ENCODE measurements around the gene WDR54.

Gene WDR54

GRCh38 chr2:74421221-74421870 is at the start of gene WDR54, which contains the start of gene C2orf81:
WDR54 (plus strand) TSS chr2:74421730; CDS start chr2:74422154, 424 bp downstream.
C2orf81 (minus strand) TSS chr2:74421619; CDS start chr2:74421560, 59 bp downstream.
- peak; percentile 90 for DNase-seq

GRCh38 chr2:74372674-74373073 is 48.9 kb upstream of the WDR54 start:
- DNase-seq: no peak

GRCh38 chr2:74373221-74373676 is 48.3 kb upstream of the WDR54 start:
- DNase-seq: no peak

- no peak for DNase-seq
Measured at GRCh38 chr2:74373985-74374384, 47.5 kb upstream of the WDR54 start.

- peak; percentile 49 for DNase-seq
Measured at GRCh38 chr2:74374509-74375205, 46.9 kb upstream of the WDR54 start.

GRCh38 chr2:74375838-74376237 is 45.7 kb upstream of the WDR54 start:
- no peak for DNase-seq

- no peak for DNase-seq
Measured at GRCh38 chr2:74378007-74378406, 43.5 kb upstream of the WDR54 start.

GRCh38 chr2:74379851-74380789 is 41.4 kb upstream of the WDR54 start, which contains the start of gene DCTN1:
DCTN1 (minus strand) TSS chr2:74380311; CDS start chr2:74380037, 274 bp downstream.
- no peak for DNase-seq

GRCh38 chr2:74381751-74382150 is 39.8 kb upstream of the WDR54 start:
- no peak for DNase-seq

- no peak for DNase-seq
Measured at GRCh38 chr2:74383254-74383653, 38.3 kb upstream of the WDR54 start.

- no peak for DNase-seq
Measured at GRCh38 chr2:74384051-74384450, 37.5 kb upstream of the WDR54 start.

- no peak for DNase-seq
Measured at GRCh38 chr2:74385396-74385795, 36.1 kb upstream of the WDR54 start.

- no peak for DNase-seq
Measured at GRCh38 chr2:74387346-74387745, 34.2 kb upstream of the WDR54 start.

- DNase-seq: no peak
Measured at GRCh38 chr2:74390606-74391005, 30.9 kb upstream of the WDR54 start.

GRCh38 chr2:74391209-74391579 is 30.3 kb upstream of the WDR54 start:
- no peak for DNase-seq

GRCh38 chr2:74391580-74392448 is 29.7 kb upstream of the WDR54 start:
- DNase-seq: peak; percentile 85

GRCh38 chr2:74392449-74392743 is 29.1 kb upstream of the WDR54 start:
- no peak for DNase-seq

GRCh38 chr2:74393525-74393924 is 28.0 kb upstream of the WDR54 start:
- DNase-seq: no peak

GRCh38 chr2:74396149-74396548 is 25.4 kb upstream of the WDR54 start:
- DNase-seq: no peak

- no peak for DNase-seq
Measured at GRCh38 chr2:74399785-74400184, 21.7 kb upstream of the WDR54 start.

- no peak for DNase-seq
Measured at GRCh38 chr2:74401891-74402290, 19.6 kb upstream of the WDR54 start.

- DNase-seq: no peak
Measured at GRCh38 chr2:74406035-74406434, 15.5 kb upstream of the WDR54 start.
